NCI-H1105 (cell line): ENCODE measurements around the gene SH3RF1.
A peak's percentile ranks its signal among the peaks of the same experiment; 100 is the strongest.
"Not testable (repeated sequence)": the region's sequence is repeated elsewhere in the genome, so short reads cannot be mapped to it uniquely, and the experiment has no call there.

Source experiments
- DNase-seq: peaks from one replicate; lab custom pipeline; 2025; lab: John Stamatoyannopoulos, UW

SH3RF1 gene

DNA sequence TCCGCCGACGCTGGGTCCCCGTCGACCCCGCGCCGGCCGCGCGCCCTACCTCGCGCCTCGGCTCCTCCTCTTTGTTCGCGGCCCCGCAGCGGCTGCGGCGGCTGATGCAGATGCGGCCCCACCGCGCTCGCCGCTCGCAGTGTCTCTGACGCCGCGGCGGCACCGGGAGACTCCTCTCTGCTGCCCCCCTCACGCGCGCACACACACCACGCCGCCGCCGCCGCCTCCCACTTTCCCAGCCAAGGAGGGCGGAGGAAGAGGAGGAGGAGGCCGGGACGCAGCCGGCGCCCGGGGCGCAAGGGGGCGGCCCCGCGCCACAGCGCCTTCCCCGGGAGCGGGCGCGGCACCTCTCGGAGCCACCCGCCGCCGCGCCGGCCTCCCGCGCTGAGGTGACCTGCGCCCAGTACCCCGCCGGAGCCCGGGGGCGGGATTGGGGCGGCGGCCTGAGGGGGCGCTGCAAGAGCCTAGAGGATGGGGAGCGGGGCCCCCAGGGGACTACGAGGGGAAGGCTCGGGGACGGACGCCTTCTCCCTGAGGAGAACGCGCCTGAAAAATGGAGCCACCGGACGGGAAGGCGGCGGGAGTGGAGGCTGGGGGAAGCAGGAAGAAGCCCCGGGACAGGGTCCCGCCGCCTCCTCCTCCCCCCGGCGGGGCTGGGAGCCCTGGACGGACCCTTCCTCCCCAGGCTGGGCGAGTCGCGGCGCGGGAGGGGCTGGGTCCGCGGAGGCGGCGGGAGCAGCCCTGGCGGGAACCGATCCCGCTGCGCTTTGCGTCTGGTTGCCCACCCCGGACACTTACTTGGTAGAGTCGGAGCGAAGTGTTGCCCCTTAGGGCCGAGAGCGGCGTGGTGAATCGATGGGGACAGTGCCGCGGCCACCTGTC is at the start of gene SH3RF1:
Gene SH3RF1, minus strand, starts transcription at position 147 of the 882 bp plus-strand sequence. CDS start 1,744 bp downstream, outside the sequence.
- DNase-seq = peak; percentile 62

DNA sequence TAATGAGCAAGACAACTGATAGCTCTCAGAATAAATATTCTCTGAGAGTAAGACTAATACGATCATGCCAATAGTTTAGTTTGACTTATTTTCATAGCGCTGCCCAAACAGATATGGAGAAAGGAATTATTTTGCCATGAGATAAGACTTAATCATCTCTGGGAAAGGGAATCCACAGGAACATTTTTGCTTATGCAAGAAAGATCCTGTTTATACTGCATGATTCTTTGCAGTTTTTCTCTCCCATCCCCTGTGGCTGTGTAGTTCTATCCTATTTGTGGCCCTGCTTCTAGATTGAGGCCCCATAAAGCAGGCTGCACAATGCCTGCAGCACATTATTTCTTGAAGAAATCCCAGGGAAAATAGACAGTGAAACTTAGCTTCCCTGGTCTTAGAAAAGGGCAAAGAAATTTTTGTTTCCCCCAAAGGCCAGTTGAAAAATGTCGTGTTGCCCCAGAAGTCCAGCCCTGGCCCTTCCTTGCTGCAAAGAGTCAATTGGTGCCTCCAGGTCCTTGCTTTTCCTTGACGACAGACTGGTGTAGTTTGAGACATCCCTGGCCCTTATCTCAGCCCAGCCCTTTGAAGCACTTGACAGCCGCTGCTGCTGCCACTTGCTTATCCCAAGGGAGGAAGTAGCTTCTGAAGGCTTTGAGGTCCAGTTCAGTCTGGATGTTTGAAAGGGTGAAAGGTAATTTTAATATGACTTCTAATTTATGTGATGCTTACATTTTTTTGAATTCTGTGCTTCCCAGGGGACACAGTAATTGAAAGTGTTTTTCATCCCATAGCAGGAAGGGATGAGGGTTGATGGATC is 45.0 kb upstream of the SH3RF1 start:
- DNase-seq = no peak

DNA sequence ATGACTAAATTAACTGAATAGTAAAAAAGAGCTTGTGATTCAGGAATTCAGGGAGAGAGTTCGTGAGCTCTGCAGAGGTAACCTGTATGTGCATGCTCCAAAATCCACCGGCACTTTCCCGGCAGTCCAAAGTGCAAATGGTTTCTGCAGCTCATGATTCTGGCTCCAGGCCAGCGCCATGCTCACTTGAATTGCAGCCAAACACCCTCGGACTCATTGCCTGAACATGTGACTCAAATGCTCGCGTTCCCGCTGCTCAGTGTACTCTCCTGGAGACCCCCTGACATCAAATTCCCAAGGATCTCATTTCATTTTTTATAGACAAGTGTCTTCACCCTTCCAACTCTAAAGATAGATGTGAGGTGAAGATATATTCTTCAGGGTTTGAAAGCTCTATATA is 44.1 kb upstream of the SH3RF1 start:
- DNase-seq = peak; percentile 66

DNA sequence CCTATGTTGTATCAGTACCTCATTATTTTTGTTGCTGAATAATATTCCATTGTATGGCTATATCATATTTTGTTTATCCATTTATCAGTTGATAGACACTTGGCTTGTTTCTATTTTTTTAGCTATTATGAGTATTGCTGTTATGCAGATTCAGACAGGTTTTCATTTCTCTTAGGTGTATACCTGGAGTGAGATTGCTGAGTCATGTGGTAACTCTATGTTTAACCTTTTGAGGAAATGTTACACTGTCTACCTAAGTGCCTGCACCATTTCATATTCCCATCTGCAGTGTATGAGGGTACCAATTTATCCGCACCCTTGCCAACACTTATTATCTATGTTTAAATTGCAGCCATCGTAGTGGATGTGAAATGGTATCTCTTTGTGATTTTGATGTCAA is 43.0 kb upstream of the SH3RF1 start:
- DNase-seq = no peak

DNA sequence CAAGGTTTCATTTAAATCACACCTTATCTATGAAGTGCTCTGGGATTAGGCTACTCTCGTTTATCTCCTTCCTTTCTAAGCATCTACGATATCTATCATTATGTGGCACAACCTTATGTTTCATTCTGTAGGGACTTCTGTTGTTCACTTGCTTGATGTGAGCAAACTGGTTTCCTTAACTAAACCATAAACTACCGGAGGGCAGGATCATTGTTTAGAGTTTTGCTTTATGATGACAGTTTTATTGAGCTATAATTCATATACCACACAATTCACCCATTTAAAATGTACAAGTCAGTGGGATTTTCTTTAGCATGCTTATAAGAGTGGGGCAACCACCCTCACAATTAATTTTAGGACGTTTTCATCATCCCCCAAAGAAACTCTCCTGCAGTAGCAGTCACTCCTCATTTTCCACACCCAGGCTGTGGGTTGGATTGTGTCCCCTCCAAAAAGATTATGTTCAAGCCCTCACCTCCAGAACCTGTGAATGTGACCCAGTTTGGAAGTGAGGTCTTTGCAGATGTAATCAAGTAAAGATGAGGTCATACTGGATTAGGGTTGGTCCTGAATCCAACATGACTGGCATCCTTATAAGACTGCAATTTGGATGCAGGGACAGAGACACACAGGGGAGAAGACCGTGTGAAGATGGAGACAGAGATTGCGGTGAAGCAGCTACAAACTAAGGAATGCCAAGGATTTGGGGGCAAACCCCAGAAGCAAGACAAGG is 42.1 kb upstream of the SH3RF1 start:
- DNase-seq = no peak

DNA sequence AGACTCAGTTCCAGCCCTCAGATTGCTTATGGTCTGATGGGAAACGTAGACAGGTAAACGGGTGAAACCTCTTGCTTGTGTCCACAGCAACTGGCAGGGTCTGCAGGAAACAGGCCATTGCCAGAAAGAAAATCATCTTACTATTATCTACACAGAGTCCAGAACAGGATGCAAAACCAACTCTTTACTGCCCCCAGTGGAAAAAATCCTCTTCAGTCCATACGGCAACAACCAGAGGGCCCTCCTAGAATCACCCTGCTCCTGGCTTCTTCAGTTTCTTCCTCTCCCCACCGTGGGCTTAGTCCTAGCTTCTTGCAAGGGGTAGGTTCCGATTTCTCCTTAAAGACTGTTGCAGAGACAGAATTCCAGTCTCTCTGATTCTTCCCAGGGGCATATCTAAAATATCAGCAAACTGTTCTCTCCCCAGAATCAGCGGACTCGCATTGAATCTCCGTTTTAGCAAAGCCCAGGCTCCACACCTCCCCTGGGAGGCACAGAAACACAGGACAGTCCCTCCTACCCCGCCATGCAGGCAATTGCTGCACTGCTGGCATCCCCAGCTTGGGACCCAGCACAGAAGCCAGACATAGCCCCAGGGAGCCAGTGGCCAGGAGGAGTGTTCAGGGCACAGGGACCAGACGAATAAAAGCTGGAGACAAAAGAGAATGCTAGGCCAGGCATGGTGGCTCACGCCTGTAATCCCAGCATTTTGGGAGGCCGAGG is 41.0 kb upstream of the SH3RF1 start:
- DNase-seq = no peak

DNA sequence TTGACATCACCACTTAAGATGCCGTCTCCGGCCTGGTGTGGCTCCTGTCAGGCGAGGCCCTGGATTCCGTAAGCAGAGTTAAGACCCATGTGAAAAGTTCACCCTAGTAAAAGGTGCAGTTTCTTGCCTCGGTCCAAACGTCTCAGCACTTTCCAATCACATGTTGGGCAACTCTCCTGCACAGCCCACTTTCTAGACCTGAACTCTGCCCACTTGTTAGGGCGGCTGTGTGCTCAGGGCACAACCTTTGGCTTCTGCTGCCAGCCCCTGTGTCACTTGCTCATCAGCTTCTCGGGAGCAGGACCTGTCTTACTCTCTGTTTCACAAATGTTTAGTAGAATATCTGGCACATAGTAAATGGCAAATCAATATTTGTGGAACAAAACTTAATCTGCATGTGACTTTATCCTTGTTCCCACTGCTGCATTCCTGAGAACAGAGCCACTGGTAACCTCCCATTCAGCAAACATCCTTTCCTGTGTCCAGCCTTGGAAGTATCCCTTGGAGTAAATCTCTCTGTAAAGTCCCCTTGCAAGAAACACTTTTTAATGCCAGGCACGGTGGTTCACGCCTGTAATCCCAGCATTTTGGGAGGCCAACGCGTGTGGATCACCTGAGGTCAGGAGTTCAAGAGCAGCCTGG is 38.7 kb upstream of the SH3RF1 start:
- no peak for DNase-seq

DNA sequence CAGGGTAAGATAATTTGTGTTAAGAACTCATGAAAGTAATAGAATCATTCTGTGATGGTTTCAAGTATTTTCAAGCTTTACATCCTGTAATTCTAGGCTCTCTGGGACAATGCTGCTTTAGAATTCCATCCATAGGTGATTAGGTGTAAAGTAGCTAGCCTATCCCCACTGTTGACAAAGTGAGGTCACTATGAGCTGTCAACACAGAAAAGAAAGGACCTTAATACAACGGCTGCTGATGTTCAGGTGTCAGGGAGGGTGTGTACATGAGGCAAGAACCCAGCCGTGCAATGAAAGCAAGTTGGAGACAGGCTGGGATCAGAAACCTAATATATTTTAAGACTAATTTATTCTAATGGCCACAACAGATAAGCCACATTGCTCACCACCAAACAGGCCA is 36.8 kb upstream of the SH3RF1 start:
- no peak for DNase-seq

DNA sequence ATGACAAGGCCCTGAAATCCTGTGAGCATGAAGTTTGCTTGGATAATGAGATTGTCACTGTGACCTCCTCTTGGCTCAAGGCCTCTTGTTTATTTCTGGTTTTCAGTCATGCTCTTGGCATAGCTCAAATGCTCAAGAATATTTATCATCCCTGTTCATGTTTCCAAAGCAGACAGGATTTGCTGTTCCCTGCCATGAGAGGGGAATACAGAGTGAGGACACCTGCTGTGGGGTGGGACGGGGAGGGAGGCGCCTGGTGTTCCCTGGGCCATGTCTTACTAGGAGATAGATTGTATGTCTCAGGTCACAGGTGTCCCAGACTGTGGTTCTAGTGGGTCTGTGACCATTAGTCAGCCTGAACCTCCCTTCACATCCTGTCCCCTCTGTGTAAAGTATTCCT is 34.9 kb upstream of the SH3RF1 start:
- DNase-seq = no peak

DNA sequence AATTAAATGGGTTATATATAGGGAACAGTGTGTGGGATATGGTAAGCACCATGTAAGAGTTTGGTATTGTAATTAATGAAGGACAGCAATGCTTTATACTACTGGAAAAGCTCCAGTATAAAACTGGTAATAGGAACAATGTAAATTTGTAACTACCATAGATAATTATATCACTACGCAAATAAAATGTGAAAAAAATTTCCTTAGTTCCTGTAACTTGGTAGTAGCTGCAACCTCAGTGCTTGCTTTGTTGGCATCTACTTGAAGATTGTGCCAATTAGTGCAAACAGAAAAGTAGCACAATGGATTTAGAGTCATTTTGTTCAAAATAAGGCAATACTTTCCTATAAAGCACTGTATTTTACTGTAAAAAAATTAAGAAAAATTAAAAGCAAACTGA is 34.4 kb upstream of the SH3RF1 start:
- DNase-seq = no peak

DNA sequence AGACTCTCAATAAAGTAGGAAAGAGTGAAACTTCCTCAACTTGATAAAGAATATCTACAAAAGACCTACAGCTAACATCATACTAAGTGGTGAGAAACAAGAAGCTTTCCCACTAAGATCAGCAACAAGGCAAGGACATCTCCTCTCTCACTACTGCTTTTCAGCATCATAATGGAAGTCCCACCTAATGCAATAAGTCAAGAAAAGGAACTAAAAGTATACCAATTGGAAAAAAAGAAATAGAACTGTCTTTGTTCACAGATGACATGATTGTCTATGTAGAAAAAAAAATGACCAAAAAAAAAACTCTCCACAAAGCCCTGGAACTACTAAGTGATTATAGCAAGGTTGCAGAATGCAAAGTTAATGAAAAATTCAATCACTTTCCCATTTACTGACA is 25.1 kb upstream of the SH3RF1 start:
- no peak for DNase-seq

DNA sequence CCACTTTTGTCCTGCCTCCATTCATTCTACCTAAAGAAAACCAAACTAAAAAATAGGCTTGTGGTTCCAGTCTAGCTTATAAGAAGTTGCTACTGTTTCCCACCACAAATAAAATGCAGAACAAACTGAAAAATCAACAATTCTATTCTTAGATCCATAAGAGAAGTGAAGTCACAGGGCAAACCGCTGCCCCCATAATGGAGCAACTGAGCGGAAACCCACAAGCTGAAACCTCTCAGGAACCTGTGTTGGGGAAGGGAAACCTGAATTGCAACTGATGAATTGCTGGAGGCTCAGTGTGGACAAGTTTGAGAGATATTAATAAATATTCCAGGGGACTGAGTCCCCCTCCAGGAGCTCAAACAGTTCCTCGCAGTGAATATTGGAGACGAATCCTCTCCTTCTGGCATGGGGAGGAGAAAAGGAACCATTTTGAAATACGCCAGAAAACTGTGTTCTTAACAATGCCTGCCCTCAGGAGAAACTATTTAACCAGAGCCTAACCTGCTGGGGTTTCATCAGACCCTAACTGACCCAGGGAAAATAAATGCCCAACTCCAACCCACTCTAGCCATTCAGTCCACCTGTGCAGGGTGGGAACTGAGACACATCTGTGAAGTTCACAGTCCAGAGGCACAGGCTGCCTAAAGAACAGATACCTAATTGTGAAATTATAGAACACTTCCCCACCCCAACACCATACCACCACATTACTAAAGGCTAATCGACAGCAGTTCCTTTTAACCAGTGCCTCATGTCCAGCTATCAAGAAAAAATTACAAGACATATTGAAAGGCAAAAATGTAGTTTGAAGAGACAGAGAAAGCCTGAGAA is 22.8 kb upstream of the SH3RF1 start:
- DNase-seq = no peak

DNA sequence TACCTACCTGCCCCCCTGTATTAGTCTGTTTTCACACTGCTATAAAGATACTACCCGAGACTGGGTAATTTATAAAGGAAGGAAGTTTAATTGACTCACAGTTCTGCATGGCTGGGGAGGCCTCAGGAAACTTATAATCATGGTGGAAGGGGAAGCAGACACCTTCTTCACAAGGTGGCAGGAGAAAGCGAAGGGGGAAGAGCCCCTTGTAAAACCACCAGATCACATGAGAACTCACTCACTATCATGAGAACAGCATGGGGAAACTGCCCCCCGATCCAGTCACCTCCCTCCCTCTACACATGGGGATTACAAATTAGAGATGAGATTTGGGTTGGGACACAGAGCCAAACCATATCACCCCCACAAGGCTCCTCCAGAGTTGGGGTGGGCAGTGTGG is 17.2 kb upstream of the SH3RF1 start:
- DNase-seq = not testable (repeated sequence)

DNA sequence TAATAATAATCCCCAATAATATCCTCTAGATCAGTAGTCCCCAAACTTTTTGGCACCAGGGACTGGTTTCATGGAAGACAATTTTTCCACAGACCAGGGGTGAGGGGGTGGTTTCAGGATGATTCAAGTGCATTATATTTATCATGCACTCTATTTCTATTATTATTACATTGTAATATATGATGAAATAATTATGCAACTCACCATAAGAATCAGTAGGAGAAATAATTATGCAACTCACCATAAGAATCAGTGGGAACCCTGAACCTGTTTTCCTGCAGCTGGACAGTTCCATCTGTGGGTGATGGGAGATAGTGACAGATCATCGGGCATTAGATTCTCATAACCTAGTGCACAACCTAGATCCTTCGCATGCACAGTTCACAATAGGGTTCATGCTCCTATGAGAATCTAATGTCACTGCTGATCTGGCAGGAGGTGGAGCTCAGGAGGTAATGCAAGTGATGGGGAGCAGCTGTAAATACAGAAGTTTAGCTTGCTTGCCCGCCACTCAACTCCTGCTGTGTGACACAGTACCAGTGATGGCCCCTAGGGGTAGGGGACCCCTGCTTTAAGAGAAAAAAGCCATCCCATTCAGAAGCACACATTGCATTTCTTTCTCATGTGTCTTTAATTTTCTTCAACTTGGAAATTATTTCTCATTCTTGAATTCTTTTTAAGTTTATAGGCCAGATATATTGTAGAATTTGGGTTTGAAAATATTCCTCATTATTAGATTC is 16.0 kb upstream of the SH3RF1 start:
- no peak for DNase-seq

DNA sequence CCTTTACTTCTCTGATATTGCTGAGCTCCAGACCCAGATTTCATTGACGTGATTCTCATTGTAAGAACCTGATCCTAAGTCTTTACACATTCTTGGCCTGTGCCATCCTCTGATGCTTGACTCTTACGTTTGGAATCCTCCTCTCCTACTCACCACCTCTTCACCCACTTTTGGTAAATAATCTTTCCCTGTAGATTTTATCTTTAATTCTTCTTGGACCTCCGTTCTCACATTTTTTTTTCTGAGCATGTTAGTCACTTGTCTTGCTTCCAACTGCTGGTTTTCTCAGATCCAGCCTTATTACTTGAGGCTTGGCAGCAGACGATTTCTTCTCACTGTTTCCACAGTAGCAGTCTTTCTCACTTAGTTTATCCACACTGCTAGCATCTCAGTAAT is 12.4 kb upstream of the SH3RF1 start:
- no peak for DNase-seq

DNA sequence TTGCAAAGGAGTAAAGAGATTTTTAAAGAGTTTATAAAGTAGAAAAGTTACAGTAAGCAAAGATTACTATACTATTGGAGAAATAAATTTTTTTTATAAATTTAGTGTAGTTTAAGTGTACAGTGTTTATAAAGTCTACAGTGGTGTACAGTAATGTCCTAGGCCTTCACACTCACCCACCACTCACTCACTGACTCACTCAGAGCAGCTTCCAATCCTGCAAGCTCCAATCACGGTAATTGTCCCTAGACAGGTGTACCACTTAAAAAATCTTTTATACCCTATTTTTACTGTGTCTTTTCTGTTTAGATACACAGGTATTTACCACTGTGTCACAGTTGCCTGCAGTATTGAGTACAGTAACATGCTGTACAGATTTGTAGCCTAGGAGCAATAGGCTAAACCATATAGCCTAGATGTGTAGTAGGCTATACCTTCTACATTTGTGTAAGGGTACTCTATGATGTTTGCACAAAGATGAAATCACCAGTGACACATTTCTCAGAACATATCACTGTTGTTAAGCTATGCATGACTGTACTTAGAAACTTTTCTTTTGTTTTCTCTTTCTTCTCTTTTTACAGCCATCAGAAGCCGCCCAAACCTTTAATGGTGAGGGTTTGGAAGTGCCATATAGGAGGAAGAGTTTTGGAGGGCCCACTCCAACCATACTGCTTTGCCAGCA is 11.8 kb upstream of the SH3RF1 start:
- DNase-seq = no peak

DNA sequence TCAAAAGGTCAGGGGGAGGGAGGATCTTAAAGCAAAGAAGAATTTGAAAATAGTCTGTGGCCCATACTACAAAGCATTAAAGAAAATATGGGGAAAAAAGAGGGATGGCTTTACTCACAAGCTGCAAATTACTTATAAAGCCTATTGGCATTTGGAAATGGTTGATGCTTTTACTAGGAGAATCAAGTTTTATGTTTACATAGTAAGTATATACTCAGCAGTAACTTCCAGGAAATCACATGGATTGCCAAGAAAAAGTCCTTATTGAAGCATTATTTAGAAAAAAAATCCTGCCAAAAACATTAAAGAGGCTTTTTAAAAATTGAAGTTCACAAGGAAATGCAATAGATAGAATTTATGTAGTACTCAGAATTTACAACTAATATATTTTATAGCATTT is 8.4 kb upstream of the SH3RF1 start:
- DNase-seq = no peak

DNA sequence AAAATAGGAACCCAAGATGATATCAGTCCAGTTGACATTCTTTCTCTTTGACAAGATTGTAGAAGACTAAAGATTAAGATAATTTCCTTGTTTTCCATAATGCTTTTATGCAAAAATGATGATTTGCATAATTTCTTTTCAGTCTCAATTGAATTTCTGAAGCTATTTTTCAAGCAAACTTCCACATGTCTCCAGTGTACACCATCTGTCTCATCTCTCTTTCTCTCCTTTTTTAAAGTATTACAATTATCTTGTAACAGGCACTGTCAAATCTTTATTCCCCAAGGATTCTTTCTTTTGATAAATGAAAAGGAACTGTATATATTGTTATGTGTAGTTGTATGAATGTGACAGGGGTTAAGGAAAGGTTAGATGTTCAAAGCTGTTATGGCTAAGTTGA is 7.9 kb upstream of the SH3RF1 start:
- no peak for DNase-seq

DNA sequence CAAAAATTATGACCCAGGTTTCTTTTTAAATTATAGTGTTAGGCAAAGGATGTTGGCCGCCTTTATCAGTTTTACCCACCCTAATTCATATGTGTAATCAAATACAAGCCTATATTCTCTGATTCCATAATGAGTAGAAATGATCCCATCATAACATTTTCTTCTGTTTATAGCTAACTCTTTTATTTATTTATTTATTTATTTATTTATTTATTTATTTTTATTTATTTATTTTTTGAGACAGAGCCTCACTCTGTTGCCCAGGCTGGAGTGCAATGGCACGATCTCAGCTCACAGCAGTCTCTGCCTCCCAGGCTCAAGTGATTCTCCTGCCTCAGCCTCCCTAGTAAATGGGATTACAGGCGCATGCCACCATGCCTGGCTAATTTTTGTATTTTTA is 7.1 kb upstream of the SH3RF1 start:
- DNase-seq = not testable (repeated sequence)
